Erythroblast (primary cell): ENCODE measurements around the gene ITPK1.

Experiments
- GATA1 ChIP-seq: IDR thresholded peaks from 2 replicates; pipeline ENCODE4 v1.6.1; 2011; ENCODE audit warnings: low read depth, mild to moderate bottlenecking, control low read depth, low read length, moderate library complexity
- POLR2A ChIP-seq: IDR thresholded peaks from 2 replicates; pipeline ENCODE4 v1.6.1; 2011; ENCODE audit warnings: mild to moderate bottlenecking, low read length

- TF ChIP-seq POLR2A (no peak), GATA1 (no peak)
These were observed 130.2 kb downstream of the ITPK1 start for GRCh38 chr14:92985521-92985920.
